ENCODE data around the gene KMO.

DNA sequence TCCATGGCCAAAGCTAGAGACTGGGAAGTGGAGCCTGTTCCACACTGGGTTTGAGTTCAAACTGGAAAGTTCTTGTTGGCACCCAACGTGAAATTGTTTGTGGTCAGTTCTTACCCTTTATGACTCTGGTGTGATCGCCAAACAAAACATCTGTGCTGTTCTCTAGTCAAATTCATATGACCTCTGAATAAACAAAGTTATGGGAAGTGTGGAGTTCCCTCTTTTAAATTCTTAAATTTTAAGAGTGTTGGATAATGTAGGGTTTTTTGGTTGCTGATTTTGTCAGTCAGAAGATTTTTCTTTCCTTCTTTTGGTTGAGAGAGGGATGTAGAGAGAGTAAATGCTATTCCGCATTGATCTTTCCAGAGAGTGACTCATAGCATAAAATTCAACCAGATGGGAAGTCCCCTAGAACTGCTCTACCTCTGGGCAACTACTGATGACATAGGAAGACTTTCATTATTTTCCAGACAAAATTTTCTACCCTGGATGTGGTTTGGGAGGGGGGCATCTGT lies 71.6 kb downstream of the KMO start:
- TF ChIP-seq, protein P1, sequence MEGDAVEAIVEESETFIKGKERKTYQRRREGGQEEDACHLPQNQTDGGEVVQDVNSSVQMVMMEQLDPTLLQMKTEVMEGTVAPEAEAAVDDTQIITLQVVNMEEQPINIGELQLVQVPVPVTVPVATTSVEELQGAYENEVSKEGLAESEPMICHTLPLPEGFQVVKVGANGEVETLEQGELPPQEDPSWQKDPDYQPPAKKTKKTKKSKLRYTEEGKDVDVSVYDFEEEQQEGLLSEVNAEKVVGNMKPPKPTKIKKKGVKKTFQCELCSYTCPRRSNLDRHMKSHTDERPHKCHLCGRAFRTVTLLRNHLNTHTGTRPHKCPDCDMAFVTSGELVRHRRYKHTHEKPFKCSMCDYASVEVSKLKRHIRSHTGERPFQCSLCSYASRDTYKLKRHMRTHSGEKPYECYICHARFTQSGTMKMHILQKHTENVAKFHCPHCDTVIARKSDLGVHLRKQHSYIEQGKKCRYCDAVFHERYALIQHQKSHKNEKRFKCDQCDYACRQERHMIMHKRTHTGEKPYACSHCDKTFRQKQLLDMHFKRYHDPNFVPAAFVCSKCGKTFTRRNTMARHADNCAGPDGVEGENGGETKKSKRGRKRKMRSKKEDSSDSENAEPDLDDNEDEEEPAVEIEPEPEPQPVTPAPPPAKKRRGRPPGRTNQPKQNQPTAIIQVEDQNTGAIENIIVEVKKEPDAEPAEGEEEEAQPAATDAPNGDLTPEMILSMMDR (IDR thresholded peaks at IDR 0.05; ENCODE audit: low read depth, low read length), result no peak
- TF ChIP-seq POLR2A (IDR thresholded peaks at IDR 0.05; ENCODE audit: extremely low read depth, insufficient read length) (no peak), MYC (IDR thresholded peaks at IDR 0.05; ENCODE audit: low read depth, low read length) (no peak), MAX (IDR thresholded peaks at IDR 0.05; ENCODE audit: low read depth, low read length) (no peak)

Data from NB4 (cell line).